CD4-positive, alpha-beta T cell treated with Interleukin-1 beta for 1 hour (primary cell): ENCODE measurements around the gene CHRNB2.
"Not testable (repeated sequence)": the region's sequence is repeated elsewhere in the genome, so short reads cannot be mapped to it uniquely, and the experiment has no call there.

Experiments used
- DNase-seq, 2 donors: peaks; one replicate each; pipeline ENCODE4 v3.0.0-alpha.2; 2020 to 2022

The CHRNB2 gene, protein sequence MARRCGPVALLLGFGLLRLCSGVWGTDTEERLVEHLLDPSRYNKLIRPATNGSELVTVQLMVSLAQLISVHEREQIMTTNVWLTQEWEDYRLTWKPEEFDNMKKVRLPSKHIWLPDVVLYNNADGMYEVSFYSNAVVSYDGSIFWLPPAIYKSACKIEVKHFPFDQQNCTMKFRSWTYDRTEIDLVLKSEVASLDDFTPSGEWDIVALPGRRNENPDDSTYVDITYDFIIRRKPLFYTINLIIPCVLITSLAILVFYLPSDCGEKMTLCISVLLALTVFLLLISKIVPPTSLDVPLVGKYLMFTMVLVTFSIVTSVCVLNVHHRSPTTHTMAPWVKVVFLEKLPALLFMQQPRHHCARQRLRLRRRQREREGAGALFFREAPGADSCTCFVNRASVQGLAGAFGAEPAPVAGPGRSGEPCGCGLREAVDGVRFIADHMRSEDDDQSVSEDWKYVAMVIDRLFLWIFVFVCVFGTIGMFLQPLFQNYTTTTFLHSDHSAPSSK

DNA sequence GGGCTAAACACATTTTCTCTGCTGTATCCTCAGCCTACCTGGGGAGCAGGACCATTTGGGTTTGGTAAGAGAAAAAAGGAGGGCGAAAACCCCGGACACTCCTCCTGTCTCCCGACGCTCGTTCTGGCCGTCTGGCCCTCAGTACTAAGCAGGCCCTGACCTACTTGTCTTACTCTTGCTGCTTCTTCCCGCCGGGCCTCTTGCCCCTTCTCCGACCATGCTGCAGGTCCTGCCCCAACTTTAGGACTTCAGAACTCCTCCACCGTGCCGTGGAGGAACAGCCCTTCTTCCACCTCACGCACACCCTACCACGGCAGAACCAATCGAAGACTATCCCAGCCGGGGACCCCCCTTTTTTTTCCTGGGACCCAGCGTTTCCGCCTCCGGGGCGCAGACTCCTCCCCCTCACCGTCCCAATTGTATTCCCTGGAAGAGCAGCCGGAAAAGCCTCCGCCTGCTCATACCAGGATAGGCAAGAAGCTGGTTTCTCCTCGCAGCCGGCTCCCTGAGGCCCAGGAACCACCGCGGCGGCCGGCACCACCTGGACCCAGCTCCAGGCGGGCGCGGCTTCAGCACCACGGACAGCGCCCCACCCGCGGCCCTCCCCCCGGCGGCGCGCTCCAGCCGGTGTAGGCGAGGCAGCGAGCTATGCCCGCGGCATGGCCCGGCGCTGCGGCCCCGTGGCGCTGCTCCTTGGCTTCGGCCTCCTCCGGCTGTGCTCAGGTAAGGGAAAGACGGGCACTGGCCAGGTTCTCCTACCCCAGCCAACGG lies at the start of gene CHRNB2:
CHRNB2 (plus strand) TSS at position 393 of the 771 bp plus-strand sequence; CDS start at position 660, 267 bp downstream.
- peak; percentile 62 to 73 for DNase-seq

DNA sequence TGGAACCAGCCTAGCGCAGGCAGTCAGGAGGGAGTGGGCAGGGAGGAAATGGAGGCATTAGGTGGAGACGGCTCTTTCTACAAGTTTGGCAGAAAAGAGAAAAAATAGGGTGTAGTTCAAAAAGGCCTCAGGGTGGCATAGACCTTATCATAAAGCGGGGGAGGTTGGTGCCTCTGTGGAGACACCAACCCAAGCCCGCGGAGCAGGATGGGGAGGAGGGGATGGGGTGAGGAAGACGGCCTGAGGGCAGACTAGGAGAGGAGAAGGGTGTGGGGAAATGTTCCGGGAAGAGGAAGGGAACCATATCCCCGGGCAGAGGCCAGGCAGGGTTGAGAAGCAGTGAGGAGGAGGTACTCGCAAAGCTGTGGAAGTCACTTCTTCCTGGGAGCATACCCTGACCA lies 48.0 kb upstream of the CHRNB2 start:
- DNase-seq, result no peak

DNA sequence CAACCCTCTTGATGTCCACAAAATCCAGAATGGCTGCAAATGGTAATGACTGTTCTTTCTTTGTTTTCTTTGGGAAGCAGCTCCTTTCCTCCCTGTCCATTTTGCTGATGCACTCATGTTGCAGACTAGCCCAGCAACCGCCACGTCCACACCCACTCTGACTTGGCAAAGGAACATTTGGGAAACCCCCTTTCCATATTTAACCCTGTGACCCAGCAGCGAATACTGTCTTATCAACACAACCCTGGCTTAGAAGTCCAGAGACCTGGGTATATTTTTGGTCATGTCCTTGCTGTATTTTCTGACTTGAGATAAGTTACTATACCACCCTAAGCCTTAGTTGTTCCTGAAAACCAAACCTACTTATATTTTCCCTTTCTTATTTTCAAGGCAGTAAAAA lies 47.2 kb upstream of the CHRNB2 start:
- no peak for DNase-seq

DNA sequence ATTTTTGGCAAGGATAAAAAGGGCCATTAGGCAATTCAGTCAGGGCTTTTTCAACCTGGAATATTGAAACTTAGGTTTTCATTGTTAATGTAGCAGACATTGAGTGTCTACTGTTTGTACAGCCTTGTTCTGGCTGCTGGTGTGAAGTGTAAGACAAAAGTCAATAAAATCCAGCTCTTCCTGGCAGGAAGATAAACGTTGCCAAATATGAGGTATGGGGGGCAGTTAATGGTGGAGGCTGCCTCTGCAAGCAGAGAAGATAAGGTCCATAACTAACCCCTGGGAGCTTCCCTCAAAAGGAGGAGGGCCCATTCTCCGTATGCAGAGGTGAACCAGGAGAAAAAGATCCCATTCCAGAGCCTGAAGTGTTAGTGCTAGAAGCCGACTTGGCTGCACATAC lies 45.9 kb upstream of the CHRNB2 start:
- DNase-seq, result no peak

DNA sequence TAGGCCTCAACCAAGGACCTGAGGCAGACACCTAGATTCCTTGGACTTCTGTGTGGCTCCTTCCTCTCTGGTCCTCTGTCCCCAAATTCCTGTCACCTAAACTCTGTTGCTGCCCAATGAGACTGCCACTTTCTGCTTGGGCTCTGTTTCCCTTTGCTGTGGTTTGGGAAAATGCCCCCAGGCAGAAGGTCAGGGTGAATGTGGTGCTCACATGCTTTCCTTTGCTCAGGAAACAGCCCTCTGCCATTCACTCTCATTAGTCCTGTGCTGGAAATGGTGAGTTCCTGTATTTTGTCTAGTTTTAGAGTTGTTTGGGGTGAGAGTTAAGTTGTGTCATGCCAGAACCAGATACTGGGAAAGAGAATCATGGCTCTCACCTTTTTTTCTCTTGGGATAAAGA lies 42.7 kb upstream of the CHRNB2 start:
- DNase-seq, result no peak

DNA sequence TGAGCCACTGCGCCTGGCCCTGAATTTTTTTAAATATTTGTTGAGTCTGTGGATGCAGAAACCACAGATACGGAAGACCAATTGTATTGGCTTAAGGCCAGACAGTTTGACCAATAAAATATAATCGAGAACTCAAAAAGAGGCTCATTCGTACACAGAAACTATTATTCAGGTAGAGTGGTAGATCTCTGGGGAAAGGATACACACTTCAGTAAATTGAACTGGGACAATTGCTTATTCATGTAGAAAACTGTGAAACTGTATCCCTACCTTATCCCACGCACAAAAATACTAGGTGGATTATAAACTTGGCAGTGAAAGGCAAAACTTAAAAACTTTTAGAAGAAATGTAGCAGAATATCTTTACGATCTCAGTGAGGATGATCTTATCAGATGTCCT lies 40.4 kb upstream of the CHRNB2 start:
- DNase-seq, result no peak

DNA sequence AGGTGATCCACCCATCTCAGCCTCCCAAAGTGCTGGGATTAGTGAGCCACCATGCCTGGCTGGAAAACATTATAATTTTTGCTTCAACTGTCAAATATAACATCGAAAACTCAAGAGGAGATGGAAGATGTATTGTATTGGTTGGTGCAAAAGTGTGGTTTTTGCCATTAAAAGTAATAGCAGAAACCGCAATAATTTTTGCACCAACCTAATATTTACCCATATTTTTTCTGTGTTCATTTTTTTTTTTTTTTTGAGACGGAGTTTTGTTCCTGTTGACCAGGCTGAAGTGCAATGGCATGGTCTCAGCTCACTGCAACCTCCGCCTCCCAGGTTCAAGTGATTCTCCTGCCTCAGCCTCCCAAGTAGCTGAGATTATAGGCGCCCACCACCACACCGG lies 38.3 kb upstream of the CHRNB2 start:
- DNase-seq, result no peak

DNA sequence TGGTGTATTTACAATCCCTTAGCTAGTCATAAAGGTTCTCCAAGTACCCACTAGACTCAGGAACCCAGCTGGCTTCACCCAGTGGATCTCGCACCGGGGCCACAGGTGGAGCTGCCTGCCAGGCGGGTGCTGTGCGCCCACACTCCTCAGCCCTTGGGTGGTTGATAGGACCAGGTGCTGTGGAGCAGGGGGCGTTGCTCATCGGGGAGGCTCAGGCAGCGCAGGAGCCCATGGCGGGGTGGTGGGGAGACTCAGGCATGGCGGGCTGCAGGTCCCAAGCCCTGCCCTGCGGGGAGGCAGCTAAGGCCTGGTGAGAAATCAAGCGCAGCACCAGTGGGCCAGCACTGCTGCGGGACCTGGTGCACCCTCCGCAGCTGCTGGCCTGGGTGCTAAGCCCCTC lies 35.6 kb upstream of the CHRNB2 start:
- DNase-seq, result not testable (repeated sequence)

DNA sequence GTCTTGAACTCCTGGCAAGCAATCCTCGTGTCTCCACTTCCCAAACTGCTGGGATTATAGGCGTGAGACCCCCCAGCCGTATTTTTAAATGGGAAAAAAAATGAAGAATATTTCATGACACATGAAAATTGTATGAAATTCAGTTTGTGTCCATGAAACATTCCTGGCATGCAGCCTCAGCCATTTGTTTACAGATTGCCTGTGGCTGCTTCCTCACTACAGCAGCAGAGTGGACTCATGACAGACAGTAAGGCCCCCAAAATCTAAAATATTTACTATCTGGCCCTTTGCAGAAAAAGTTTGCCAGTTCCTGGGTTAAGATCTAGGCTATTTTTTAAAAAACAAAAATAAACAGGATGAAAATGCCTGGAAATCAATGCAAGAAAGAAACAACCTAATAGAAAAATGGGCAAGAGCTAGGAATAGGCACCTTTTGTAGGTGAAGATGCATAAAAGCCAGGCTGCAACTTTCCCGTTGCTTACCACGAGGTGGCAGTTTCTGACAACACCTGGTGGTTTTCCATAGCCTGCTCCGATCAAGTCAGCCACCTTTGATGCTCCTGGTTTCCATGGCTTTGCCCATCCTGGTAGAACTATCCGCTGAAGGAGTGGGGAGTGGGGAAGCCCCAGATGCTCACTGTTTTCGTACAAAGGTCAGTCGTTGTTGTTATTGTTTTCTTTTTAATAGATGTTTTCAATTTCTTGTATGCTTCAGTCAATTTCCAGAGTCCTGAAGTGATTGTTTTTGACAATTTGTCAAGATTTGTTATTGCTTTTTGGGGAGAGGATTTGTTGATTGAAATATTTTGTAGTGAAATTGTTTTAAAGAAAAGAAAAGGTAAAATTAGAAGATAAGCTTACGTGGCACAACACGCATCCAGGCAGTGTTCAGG lies 33.4 kb upstream of the CHRNB2 start:
- DNase-seq, result no peak

DNA sequence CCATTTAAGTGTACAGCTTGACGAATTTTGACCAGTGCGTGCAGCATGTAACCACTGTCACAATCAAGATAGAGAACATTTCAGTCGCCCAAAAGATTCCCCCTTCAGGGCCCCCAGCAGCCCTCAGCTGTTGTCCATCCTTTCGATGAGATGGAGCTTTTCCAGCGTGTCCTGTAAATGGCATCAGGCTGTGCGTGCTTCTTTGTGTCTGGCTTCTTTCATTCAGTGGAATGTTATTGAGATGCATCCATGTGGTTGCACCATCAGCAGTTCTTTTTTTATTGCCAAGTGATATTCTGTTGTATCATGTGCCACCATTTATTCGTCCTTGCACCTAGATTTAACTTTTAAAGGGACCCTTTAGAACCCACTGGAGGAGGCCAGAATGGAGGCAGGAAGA lies 31.0 kb upstream of the CHRNB2 start:
- DNase-seq, result no peak

DNA sequence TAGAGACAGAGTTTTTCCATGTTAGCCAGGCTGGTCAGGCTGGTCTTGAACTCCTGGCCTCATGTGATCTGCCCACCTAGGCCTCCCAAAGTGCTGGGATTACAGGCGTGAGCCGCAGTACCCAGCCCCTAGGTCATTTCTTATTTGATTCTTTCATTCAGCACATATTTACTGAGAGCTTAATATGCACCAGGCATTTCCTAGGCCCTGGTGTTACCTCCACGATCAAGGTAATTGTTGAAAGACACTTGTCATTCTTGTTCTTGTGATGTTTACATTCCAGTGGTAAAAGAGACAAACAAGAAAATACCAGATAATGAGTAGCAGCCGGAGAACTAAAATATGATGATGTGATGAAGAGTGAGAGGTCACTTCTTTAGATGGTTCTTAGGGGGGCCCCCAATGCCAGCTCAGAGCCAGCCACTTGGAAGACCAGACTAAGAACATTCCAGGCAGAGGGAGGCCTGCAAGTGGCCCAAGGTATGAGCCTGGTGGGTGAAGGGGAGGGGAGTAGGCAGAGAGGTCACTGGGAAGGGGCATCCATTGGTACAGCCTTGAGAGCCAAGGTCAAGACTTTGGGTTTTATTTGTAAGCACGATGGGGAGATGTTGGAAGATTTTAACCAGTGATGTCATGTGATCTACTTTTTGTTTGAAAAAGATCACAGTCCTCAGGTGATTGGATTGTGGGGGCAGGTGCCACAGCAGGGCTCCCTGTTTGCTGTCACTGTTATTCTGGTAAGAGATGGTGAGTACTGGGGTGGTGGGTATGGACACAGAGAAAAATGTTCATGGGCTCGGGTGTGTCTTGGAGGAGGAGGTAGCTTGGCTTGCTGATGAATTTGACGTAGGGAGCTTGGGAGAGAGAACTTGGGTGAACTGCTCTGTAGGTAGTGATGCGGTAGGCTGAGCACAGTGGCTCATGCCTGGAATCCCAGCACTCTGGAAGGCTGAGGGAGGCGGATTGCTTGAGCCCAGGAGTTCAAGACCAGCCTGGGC lies 27.8 kb upstream of the CHRNB2 start:
- DNase-seq, result no peak

DNA sequence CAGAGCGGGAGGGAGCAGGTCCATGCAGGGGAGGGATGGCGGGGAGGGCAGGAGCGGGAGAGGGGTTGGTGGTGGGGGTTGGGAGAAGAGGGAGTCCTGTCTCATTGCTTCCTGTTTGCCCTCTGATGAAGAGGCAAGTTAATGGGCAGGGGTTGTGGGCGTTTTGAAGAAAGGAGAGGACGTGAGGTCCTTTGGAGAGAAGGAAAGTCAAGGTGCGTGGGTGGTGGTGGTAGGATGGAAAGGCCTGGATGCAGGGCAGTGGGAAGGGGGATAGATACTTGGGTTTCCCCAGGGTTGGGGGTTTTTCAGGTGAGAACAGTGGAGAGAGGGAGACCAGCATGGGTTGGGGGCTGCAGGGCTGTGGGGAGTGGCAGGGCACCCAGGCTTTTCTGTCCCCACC lies 26.3 kb upstream of the CHRNB2 start:
- no peak for DNase-seq

DNA sequence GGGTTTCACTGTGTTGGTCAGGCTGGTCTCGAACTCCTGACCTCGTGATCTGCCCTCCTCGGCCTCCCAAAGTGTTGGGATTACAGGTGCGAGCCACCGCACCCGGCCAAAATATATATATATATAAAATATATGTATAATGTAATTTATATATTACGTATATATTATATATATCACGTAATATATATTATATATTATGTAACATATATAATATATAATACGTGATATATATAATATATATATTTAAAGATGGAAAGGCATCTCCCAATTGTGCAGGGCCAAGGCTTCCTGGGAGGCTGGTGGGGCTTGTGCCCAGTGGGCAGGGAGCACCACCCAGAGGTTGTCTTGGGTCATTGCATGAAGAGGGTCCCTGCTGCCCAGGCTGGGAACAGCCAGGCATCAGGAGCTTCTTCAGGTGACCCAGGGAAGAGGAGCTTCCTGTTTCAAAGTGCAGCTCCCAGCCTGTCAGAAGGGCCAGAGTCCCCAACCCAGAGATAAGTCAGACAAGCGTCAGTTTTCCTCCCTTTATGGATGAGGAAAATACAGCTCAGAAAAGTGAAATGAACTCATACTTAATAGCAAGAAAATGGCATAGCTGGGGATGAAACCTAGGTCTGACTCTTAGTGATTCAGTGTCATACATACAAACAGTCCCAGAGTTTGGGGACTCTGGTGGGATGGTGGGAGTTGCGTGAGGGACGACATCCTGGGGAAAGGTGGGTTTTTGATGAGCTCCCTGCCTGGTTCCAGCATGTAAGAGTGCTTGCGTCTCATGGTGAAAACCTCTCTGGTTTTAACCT lies 21.1 kb upstream of the CHRNB2 start:
- peak; percentile 52 to 58 for DNase-seq

DNA sequence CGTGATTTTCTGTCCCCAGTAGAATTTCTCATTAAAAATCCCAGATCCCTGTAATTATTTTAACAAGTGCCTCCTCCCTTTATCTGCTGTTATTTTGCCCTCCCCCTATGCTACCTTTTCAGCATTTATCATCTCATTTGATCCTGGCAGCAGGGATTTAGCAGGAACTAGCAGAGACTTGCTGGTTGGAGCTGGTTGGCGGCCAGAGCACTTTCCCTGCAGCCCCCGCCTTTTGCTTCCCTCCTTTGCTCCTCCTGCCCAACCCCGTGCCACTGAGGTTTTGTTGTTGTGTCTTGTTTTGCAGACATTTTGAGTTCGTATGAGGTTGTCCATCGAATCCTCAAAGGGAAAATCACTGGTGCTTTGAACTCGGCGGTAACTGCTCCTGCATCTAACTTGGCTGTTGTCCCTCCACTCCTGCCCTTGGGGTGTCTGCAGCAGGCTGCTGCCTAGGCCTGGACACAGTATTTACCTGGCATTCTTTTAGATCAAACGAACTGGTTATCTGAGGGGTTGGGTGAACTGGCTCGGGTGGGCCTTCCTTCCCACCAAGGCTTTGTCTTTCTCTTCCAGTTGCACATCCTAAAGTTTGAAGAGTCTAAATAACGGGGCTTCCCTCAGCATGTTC lies 20.4 kb upstream of the CHRNB2 start:
- DNase-seq, result no peak

DNA sequence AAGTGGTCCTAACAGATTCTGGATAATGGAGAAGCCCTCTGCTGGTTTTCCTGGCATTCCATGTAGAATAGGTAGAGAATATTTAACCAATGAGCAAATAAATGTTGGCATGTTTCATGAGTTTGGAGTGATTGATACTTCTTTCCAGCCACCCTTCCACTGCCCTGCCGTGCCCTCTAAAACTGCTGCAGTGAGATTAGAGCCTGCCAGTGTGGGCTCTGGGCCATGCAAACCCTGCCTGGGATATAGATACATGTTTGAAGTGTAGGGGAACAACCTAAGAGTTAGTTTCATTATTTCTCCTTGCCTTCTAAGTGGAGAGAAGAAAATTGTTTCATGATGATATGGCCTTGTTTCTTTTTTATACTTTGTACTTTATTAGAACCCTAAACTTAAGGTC lies 19.6 kb upstream of the CHRNB2 start:
- no peak for DNase-seq

DNA sequence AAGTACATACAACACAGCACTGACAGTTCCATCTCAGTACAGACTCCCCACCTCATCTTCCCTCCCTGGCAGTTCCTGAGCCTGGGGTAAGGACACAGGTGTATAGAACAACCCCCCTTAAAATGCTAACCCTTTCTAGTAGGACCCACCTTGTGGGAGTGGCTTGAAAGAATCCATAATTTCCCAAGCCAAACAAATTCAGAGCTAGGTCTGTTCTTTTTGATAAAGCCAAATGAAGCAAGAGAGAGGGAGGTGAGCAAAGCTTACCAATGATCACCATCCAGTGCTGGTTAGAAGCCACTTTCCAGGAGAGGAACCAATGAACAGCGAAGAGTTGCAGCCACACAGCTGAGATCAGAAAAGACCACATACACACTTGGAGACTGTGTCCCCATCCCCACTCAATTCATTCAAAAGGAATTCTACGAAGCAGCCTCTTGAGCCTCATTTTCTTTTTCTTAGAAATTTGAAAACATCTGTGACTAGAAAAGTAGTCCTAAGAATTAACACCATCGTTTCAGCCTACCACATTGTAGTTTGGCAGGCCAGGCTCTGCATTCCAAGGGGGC lies 18.3 kb upstream of the CHRNB2 start:
- no peak for DNase-seq

DNA sequence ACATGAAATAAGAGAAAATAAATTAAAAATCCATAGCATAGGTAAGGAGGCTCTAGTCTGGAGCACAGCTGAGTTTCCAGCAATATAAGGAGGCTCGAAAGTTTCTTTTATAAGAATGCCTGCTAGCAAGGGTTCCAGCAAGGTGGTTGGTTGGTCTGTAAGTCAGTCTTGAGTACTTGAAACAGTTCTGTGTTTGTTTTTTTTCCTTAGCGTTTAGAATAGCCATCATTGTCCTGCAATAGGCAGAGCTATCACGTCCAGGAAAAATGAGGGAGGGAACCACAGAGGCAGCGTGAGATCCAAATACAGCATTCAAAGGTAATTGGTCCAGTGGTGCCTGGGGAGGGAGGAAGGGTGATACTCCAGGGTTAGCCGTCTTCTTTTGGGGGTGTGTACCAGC lies 17.5 kb upstream of the CHRNB2 start:
- DNase-seq, result no peak

DNA sequence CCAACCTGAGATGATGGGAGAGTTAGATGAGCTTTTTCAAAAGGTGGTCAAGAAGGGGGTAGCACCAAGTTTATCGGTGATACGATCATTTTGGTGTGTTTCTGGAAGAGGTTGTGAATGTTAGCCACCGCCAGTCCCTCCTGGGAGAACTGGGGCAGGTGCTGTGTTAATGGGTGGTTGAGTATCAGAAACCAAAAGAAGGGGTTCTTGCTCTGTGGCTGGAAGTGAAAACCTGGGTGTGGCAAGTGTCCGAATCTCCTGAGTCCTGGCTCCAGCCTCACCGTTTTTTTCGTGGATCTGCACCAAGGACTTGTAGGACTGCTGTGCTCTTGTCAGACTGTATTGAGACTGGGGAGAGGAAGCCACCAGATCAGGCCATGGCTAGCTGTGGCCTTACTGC lies 16.9 kb upstream of the CHRNB2 start:
- DNase-seq, result no peak

DNA sequence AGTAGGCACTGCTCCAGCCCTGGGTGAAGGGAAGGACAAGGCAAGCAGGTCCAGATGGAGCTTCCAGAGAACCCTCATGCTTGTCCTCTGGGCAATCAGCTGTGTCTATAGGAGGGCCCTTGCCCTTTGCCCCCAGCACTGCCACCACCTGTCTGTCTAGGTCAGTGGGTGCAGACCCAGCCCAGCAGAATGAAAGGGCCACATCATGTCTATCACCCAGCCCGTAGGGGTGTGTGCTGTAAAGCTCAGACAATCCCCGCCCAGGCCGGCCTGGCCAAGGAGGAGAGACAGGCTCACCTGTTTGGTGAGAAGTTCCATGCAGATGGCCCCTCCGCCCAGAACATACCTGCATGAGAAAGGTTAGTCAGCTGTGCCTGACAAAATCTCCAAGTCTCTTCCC lies 16.1 kb upstream of the CHRNB2 start:
- no peak for DNase-seq

DNA sequence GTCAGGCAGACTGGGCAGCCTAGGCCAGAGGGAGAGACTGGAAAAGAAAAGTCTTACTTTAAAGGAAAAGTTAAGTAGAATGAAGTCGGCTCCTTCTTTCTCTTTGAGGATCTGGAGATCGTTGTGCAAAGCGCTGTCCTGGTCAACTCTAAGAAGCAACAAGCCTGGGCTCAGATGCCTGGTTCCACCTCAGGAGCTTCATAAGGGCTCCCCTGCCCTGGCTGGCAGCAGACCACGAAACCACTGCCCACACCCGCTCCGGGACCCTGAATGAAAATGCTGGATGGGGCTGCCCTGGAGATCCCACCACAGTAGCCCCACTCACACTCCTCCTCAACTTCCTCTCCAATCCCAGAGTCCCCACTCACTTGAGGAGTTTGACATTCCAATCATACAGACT lies 15.5 kb upstream of the CHRNB2 start:
- no peak for DNase-seq
